ENCODE results near the gene EME2.

GRCh38 chr16:1765826-1766225 is 6.8 kb upstream of the EME2 start:
- TF ChIP-seq JUND (IDR thresholded peaks at IDR 0.05) (no peak), CTCF (IDR thresholded peaks at IDR 0.05; ENCODE audit: low read depth, low read length, missing input control) (no peak), RXRA (IDR thresholded peaks at IDR 0.05) (no peak), REST (IDR thresholded peaks at IDR 0.05) (no peak), RAD21 (IDR thresholded peaks at IDR 0.05) (no peak), YY1 (IDR thresholded peaks at IDR 0.05) (no peak), TAF1 (conservative IDR thresholded peaks at IDR 0.05) (no peak), ATF3 (IDR thresholded peaks at IDR 0.05) (no peak), EGR1 (IDR thresholded peaks at IDR 0.05; ENCODE audit: low read depth in 2 of 2) (no peak), GABPA (IDR thresholded peaks at IDR 0.05 in 1 of 2, conservative IDR thresholded peaks at IDR 0.05 in 1 of 2) (no peak), MAX (IDR thresholded peaks at IDR 0.05) (no peak), SP1 (IDR thresholded peaks at IDR 0.05) (no peak), ZBTB33 (IDR thresholded peaks at IDR 0.05) (no peak), HNF4G (IDR thresholded peaks at IDR 0.05) (no peak)

Measured in liver (tissue), 3 donors.